Naive thymus-derived CD8-positive, alpha-beta T cell (primary cell): ENCODE results near the gene WDR26. TPM values are rescaled to one million over a fixed set of nuclear protein-coding genes. Genes with fewer than 3 reads are reported as not detected.
"Not testable (repeated sequence)": the region's sequence is repeated elsewhere in the genome, so short reads cannot be mapped to it uniquely, and the experiment has no call there.

Experiments used
- ATAC-seq, 2 donors: fragments of 150-1000 bp; cut with Tn5 transposase in 1 of 2; sonication (Bioruptor Pico), chemical (Tn5 transposase) in 1 of 2; 1 replicate in 1 of 2; 2 replicates in 1 of 2; pipeline ENCODE4 v1.10.0; 2021; ENCODE audit warnings: mild to moderate bottlenecking in 2 of 2, moderate library complexity in 2 of 2
- POLR2A ChIA-PET: fragments of 350-600 bp; sonication (Branson Sonifier 250); formaldehyde crosslinking; loops from one replicate; lab custom pipeline; 2021; ENCODE audit warnings: antibody characterized with exemption; lab: Charles Lee
- DNase-seq, 10 donors: peaks; one replicate each; pipeline versions ENCODE4 v3.0.0 to v3.0.0-alpha.2; 2020 to 2022
- H3K27ac Mint-ChIP-seq, 10 donors: one replicate each; pipeline ENCODE4 v1.8.0; 2020 to 2022; ENCODE audit warnings: mild to moderate bottlenecking in 10 of 10, mixed read lengths in 10 of 10, moderate library complexity in 4 of 10, inconsistent platforms in 1 of 10
- H3K27me3 Mint-ChIP-seq, 5 donors: one replicate each; pipeline ENCODE4 v1.8.0; 2021 to 2022; ENCODE audit warnings: mixed read lengths in 5 of 5
- H3K36me3 Mint-ChIP-seq, 3 donors: one replicate each; pipeline ENCODE4 v1.8.0; 2020 to 2022; ENCODE audit warnings: mixed read lengths in 3 of 3, mild to moderate bottlenecking in 2 of 3, inconsistent platforms in 1 of 3
- H3K4me1 Mint-ChIP-seq, 4 donors: one replicate each; pipeline ENCODE4 v1.8.0; 2021 to 2022; ENCODE audit warnings: mixed read lengths in 4 of 4
- H3K4me3 Mint-ChIP-seq, 10 donors: one replicate each; pipeline ENCODE4 v1.8.0; 2020 to 2022; ENCODE audit warnings: mild to moderate bottlenecking in 10 of 10, mixed read lengths in 10 of 10, moderate library complexity in 6 of 10, inconsistent platforms in 1 of 10
- H3K9me3 Mint-ChIP-seq, 9 donors: one replicate each; pipeline ENCODE4 v1.8.0; 2020 to 2022; ENCODE audit warnings: mixed read lengths in 9 of 9, mild to moderate bottlenecking in 3 of 9, inconsistent platforms in 1 of 9, moderate library complexity in 1 of 9
- polyA plus RNA-seq, 3 donors: library from polyadenylated mRNA; unstranded; fragments of 300-500 nt; fragmentation: Illumina TruSeq; gene quantifications; one replicate each; pipeline ENCODE4 v1.2.3, GENCODE V29; 2021
- total RNA-seq, 8 experiments: library from RNA in 2 of 8; stranded (reverse) in 2 of 8; gene quantifications; one replicate each; pipeline ENCODE4 v1.2.3 and lab custom pipeline; 2021 to 2026

Gene WDR26
- 100 to 1,000 TPM; 119 to 121 TPM for total RNA-seq
- polyA plus RNA-seq = 1 to 10 TPM; 2.7 to 3.8 (median 2.8) TPM
- total RNA-seq (lab: John Stamatoyannopoulos, UW) = 111 to 272 (median 223) reads per million in 6 experiments

DNA sequence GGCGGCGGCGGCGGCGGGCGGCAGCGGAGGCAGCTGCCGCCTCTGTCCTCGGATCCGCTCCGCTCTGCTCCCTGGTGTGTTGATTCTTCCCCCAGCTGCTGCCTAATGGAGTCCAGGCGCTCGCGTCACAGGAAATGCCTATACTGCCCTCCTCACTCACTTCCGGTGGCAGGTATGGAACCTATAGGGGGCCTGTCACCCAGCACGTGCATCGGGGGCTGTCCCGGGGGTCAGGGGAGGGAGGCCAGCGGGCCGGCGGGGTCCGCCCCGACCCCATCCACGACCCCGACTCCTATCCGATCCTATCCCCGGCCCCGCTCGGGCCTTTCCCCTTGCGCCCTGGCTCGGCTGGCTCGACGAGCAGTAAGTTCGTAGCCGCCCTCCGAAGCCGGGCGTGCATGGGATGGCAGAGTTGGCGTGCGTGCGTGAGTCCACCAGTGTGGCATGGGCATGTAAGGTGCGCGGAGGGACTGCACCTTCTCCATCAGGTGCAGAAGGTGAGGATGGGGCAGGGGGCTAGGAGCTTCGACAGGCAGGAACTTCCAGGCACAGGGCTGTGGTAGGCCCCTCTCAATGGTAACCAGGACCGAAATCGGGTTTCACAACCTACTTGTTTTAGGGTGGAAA lies at the start of gene WDR26:
Gene WDR26, minus strand, starts transcription at position 107 of the 627 bp plus-strand sequence.
- H3K4me3 Mint-ChIP-seq = peak within 1 kb of the TSS; percentile 80 to 99 (median 96)
- peaks cover 18 to 56% (median 55%) of the 10 kb centered on the region in 4 donors for H3K4me1 Mint-ChIP-seq

GRCh38 chr1:224483206-224483605 lies 48.6 kb upstream of the WDR26 start:
- POLR2A ChIA-PET, H3K4me3 Mint-ChIP-seq, ATAC-seq, H3K27me3 Mint-ChIP-seq, H3K27ac Mint-ChIP-seq, H3K4me1 Mint-ChIP-seq, DNase-seq: not testable (repeated sequence)
- Mint-ChIP-seq H3K9me3 (peaks cover 0 to 17% (median 10%) of the 10 kb centered on the region in 9 donors), H3K36me3 (peaks cover 0 to 24% (median 21%) of the 10 kb centered on the region in 3 donors)

More for the DNA sequence above, at the start of gene WDR26:
- Mint-ChIP-seq H3K27me3 (no peaks in the 10 kb centered on the region), H3K9me3 (no peaks in the 10 kb centered on the region), H3K36me3 (peaks cover 0 to 16% (median 0%) of the 10 kb centered on the region in 3 donors), H3K27ac (peak within 1 kb of the TSS; percentile 80 to 99 (median 97))
- POLR2A ChIA-PET = interaction anchor here (0.6 to 2.2 kb wide), 16 partner anchors 9 to 1722 kb away, joined by 3 to 11 read pairs (median 4); partner anchors contain the start of genes CNIH4, DEGS1, NVL and TP53BP2
- DNase-seq (peak; percentile 65 to 94 (median 85)), ATAC-seq (peak; percentile 85 to 88)

- Mint-ChIP-seq H3K27me3 (peaks cover 0 to 2% (median 0%) of the 10 kb centered on the region in 5 donors), H3K9me3 (peaks cover 0 to 22% (median 10%) of the 10 kb centered on the region in 9 donors), H3K4me1 (no peaks in the 10 kb centered on the region), H3K27ac (no peak overlapping the region), H3K4me3 (no peak overlapping the region), H3K36me3 (peaks cover 0 to 24% (median 21%) of the 10 kb centered on the region in 3 donors)
- POLR2A ChIA-PET = no interaction called here
- ATAC-seq (no peak), DNase-seq (no peak)
Observed at GRCh38 chr1:224482619-224483018, 48.0 kb upstream of the WDR26 start.

- H3K27ac Mint-ChIP-seq = no peak overlapping the region
- ATAC-seq = no peak
- no peaks in the 10 kb centered on the region for H3K4me1 Mint-ChIP-seq
- H3K27me3 Mint-ChIP-seq = peaks cover 0 to 2% (median 0%) of the 10 kb centered on the region in 5 donors
- DNase-seq = no peak
- H3K4me3 Mint-ChIP-seq = no peak overlapping the region
- peaks cover 0 to 24% (median 21%) of the 10 kb centered on the region in 3 donors for H3K36me3 Mint-ChIP-seq
- POLR2A ChIA-PET = no interaction called here
- H3K9me3 Mint-ChIP-seq = peaks cover 0 to 22% (median 10%) of the 10 kb centered on the region in 9 donors
Observed at GRCh38 chr1:224481601-224482000, 47.0 kb upstream of the WDR26 start.

DNA sequence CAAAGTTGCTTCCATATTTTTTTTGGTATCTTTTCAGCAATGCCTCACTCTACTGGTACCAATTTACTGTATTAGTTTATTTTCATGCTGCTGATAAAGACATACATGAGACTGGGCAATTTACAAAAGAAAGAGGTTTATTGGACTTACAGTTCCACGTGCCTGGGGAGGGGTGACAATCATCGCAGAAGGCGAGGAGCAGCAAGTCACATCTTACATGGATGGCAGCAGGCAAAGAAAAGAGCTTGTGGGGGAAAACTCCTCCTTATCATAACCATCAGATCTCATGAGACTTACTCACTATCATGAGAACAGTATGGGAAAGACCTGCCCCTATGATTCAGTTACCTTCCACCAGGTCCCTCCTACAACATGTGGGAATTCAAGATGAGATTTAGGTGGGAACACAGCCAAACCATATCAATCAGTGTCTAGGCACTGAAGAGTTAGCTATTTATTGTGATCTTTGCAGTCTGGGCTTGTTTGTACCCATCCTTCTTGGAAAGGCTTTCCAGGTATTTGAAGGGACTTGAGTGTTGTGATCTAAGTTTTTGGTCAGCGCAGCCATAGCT lies 46.4 kb upstream of the WDR26 start:
- H3K4me3 Mint-ChIP-seq, DNase-seq, ATAC-seq, H3K27me3 Mint-ChIP-seq, POLR2A ChIA-PET, H3K27ac Mint-ChIP-seq, H3K4me1 Mint-ChIP-seq: not testable (repeated sequence)
- Mint-ChIP-seq H3K9me3 (peaks cover 0 to 22% (median 10%) of the 10 kb centered on the region in 9 donors), H3K36me3 (peaks cover 0 to 24% (median 21%) of the 10 kb centered on the region in 3 donors)

DNA sequence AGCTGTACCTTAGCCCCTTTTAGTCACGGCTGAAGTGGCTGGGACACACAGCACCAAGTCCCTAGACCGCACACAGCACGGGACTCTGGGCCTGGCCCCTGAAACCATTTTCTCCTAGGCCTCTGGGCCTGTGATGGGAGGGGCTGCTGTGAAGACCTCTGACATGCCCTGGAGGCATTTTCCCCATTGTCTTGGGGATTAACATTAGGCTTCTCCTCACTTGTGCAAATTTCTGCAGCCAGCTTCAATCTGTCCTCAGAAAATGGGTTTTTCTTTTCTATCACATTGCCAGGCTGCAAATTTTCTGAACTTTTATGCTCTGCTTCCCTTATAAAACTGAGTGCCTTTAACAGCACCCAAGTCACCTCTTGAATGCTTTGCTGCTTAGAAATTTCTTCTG lies 45.6 kb upstream of the WDR26 start:
- H3K9me3 Mint-ChIP-seq = peaks cover 0 to 22% (median 10%) of the 10 kb centered on the region in 9 donors
- H3K36me3 Mint-ChIP-seq = peaks cover 0 to 24% (median 21%) of the 10 kb centered on the region in 3 donors
- H3K27me3 Mint-ChIP-seq, ATAC-seq, H3K4me1 Mint-ChIP-seq, POLR2A ChIA-PET, DNase-seq, H3K27ac Mint-ChIP-seq, H3K4me3 Mint-ChIP-seq: not testable (repeated sequence)

DNA sequence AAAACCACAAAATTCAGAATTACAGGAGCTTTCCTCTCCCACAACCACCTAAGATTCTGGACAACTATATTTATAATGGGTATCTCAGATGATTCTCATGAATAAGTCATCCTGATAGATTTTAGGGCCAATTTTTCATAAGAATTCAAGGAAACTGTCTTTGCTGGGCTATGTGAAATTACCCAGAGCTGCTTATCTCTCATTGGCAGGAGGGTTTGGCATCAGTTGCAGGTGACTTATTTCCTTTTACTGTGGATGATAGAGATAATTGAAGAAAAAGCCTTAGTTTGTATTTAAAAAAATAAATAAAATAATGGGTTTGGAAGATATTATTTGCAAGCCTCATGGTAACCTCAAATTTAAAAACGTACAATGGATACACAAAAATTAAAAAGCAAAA lies 38.2 kb upstream of the WDR26 start:
- POLR2A ChIA-PET = no interaction called here

GRCh38 chr1:224466154-224466553 lies 31.6 kb upstream of the WDR26 start:
- no peak overlapping the region for H3K4me3 Mint-ChIP-seq
- peak overlapping the region in 1 of 10 donors; percentile 5 for H3K27ac Mint-ChIP-seq
- DNase-seq (no peak), ATAC-seq (no peak)
- POLR2A ChIA-PET = no interaction called here
- H3K36me3 Mint-ChIP-seq = no peaks in the 10 kb centered on the region
- H3K9me3 Mint-ChIP-seq = no peaks in the 10 kb centered on the region
- no peaks in the 10 kb centered on the region for H3K27me3 Mint-ChIP-seq
- peaks cover 2 to 11% (median 8%) of the 10 kb centered on the region in 4 donors for H3K4me1 Mint-ChIP-seq

More for the DNA sequence above, 38.2 kb upstream of the WDR26 start:
- Mint-ChIP-seq H3K27me3 (no peaks in the 10 kb centered on the region), H3K27ac (no peak overlapping the region), H3K4me3 (no peak overlapping the region), H3K36me3 (peaks cover 0 to 2% (median 0%) of the 10 kb centered on the region in 3 donors), H3K9me3 (peaks cover 0 to 9% (median 3%) of the 10 kb centered on the region in 9 donors), H3K4me1 (no peaks in the 10 kb centered on the region)
- DNase-seq (no peak), ATAC-seq (no peak)

GRCh38 chr1:224459966-224460365 lies 25.4 kb upstream of the WDR26 start:
- DNase-seq (no peak), ATAC-seq (no peak)
- POLR2A ChIA-PET = no interaction called here
- Mint-ChIP-seq H3K27ac (peak overlapping the region in 7 of 10 donors; percentile 1 to 38 (median 27)), H3K36me3 (no peaks in the 10 kb centered on the region), H3K27me3 (no peaks in the 10 kb centered on the region), H3K4me1 (peaks cover 5 to 17% (median 11%) of the 10 kb centered on the region in 4 donors), H3K9me3 (no peaks in the 10 kb centered on the region), H3K4me3 (no peak overlapping the region)

DNA sequence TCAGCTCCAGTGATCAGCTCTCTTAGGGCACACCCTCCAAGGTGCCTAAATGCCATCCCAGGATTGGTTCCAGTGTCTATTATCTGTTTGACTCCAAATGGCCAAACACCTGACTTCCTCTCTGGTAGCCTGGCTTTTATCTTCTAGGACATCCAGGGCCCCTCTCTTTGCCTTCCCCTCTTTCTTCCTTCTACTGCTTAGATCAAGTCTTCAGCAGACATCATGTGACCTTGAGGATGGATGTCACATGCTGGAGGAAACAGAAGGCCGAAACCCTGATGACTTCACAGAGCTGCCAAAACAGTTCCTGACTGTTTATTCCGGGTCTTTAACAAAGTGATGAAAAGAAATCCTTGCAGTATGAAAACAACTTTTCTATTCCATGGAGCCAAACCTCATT lies 24.4 kb upstream of the WDR26 start:
- no peaks in the 10 kb centered on the region for H3K9me3 Mint-ChIP-seq
- no peak overlapping the region for H3K4me3 Mint-ChIP-seq
- ATAC-seq = no peak
- H3K36me3 Mint-ChIP-seq = peaks cover 0 to 6% (median 2%) of the 10 kb centered on the region in 3 donors
- no peak for DNase-seq
- no peaks in the 10 kb centered on the region for H3K27me3 Mint-ChIP-seq
- H3K27ac Mint-ChIP-seq = peak overlapping the region in 4 of 10 donors; percentile 10 to 43 (median 26)
- POLR2A ChIA-PET = interaction anchor here (0.6 kb wide), 1 partner anchor 274 kb away, joined by 3 read pairs; no protein-coding TSS in a partner anchor
- peaks cover 5 to 17% (median 11%) of the 10 kb centered on the region in 4 donors for H3K4me1 Mint-ChIP-seq

DNA sequence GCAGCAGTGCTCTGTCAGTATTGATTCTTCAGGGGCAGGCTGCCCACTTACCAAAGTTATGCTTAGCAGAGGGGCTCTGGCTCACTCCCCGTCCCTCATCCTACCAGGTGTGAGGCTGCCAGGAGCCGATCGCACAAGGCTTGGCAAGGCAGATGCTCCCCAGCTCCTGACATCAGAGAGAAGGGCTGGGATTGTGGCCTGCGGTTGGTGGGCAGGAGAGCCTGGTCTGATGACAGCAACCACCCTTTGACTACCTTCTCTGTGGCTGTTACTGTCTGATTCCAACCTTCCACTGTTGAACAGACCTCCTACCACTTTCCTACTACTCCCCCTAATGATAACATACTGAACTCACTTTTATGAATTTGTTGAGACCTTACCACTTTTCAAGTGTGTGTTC lies 23.7 kb upstream of the WDR26 start:
- DNase-seq = no peak

GRCh38 chr1:224457782-224458144 lies 23.2 kb upstream of the WDR26 start:
- POLR2A ChIA-PET = interaction anchor here (0.5 to 1.8 kb wide), 6 partner anchors 13 to 285 kb away, joined by 3 to 10 read pairs (median 4); partner anchors contain the start of genes NVL and WDR26

More for the DNA sequence above, 23.7 kb upstream of the WDR26 start:
- POLR2A ChIA-PET = interaction anchor here (1.1 kb wide), 1 partner anchor 117 kb away, joined by 4 read pairs; no protein-coding TSS in a partner anchor
- H3K4me3 Mint-ChIP-seq = no peak overlapping the region
- H3K4me1 Mint-ChIP-seq = peaks cover 5 to 17% (median 11%) of the 10 kb centered on the region in 4 donors
- ATAC-seq = no peak
- no peaks in the 10 kb centered on the region for H3K9me3 Mint-ChIP-seq
- H3K36me3 Mint-ChIP-seq = peaks cover 0 to 6% (median 2%) of the 10 kb centered on the region in 3 donors
- no peaks in the 10 kb centered on the region for H3K27me3 Mint-ChIP-seq
- H3K27ac Mint-ChIP-seq = peak overlapping the region in 3 of 10 donors; percentile 16 to 43 (median 31)

More at GRCh38 chr1:224457782-224458144, 23.2 kb upstream of the WDR26 start:
- H3K27me3 Mint-ChIP-seq = no peaks in the 10 kb centered on the region
- H3K27ac Mint-ChIP-seq = peak overlapping the region in 2 of 10 donors; percentile 31 to 33
- DNase-seq = no peak
- H3K36me3 Mint-ChIP-seq = peaks cover 0 to 8% (median 2%) of the 10 kb centered on the region in 3 donors
- no peaks in the 10 kb centered on the region for H3K9me3 Mint-ChIP-seq
- no peak for ATAC-seq
- H3K4me1 Mint-ChIP-seq = peaks cover 5 to 17% (median 11%) of the 10 kb centered on the region in 4 donors
- peak overlapping the region in 1 of 10 donors; percentile 45 for H3K4me3 Mint-ChIP-seq
